HG03103 (cell line): ENCODE data around the gene ACTN1.

ENCODE experiments used
- ATAC-seq: cut with Tn5 transposase; IDR thresholded peaks from one replicate; pipeline ENCODE4 v1.9.1; 2021; ENCODE audit warnings: low read depth; ENCODE audit not compliant: unreplicated experiment

ACTN1 gene

DNA sequence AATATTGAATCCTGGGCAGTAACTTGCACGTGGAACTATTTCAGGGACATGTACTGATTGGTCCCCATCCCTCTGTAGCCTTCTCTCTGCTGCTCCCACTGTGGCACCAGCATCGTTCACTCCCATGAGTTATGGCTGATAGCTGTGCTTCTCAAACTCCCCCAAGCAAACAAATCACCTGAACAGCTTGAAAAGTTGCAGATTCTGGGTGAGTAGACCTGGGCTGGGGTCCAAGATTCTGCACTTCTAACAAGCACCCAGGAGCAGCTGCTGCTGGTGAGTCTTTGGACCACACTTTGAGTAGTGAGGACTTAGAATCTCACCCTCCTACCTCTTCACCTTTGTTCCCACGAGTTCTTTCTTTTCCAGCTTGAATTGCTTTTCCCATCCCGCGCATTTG, 136.8 kb downstream of the ACTN1 start:
- ATAC-seq: no peak

DNA sequence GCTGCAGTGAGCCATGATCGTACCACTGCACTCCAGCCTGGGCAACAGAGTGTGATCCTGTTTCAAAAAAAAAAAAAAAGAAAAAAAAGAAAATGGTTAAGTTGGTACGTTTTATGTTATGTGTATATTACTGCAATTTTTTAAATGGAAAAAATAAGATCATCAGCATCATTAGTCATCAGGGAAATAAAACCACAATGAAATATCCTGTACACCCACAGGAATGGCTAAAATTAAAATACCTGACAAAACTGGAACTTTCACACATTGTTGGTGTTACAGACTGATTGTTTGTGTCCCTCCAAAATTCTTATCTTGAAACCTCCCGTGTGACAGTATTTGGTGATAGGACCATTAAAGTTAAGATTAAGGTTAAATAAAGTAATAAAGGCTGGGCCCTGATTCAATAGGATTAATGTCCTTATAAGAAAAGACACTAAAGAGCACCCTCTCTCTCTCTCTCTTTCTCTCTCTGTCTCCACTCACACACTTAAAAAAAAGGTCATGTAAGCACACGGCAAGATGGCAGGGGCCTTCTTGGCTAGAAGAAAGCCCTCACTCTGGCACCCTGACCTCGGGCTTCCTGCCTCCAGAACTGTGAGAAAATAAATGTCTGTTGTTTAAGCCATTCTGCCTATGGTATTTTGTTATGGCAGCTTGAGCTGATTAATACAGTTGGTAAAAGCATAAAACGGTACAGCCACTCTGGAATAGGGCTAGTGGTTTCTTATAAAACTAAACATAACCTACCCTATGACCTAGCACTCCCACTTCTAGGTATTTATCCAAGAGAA, 137.9 kb downstream of the ACTN1 start:
- ATAC-seq: no peak

DNA sequence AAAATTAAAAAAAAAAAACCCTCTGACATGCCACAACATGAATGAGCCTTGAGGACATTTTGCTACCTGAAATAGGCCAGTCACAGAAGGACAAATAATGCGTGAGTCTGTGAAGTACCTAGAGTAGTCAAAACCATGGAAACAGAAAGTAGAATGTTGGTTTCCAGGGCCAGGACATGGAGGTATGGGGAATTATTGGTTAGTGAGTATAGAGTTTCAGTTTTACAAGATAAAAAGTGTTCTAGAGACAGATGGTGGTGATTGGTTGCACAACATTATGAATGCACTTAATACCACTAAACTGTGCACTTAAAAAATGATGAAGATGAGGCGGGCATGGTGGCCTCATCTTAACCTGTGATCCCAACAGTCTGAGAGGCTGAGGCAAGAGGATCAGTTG, 138.6 kb downstream of the ACTN1 start:
- no peak for ATAC-seq

DNA sequence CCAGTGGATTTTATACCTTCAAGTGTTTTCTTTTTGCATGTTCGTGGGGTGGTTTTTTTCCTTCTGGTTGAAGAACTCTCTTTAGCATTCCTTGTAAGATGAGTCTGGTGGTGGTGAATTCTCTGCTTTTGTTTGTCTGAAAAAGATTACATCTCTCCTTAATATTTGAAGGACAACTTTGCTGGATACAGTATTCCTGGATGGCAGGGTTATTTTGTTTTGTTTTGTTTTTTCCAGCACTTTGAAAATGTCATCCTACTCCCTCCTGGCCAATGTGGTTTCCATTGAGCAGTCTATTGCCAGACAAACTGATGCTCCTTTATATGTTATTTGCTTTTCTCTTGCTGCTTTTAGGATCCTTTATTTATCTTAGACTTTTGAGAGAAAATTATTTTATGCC, 143.0 kb downstream of the ACTN1 start:
- no peak for ATAC-seq

DNA sequence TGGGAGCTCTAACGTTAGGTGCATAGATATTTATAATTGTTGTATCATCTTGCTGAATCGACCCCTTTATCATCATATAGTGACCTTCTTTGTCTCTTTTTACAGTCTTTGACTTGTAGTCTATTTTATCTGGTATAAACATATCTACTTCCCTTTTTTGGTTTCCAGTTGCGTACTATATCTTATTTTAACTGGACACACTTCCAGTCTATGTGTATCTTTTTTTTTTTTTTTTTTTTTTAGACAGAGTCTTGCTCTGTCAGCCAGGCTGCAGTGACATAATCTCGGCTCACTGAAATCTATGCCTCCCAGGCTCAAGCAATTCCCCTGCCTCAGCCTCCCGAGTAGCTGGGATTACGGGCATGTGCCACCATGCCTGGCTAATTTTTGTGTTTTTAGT, 144.3 kb downstream of the ACTN1 start:
- ATAC-seq: no peak

DNA sequence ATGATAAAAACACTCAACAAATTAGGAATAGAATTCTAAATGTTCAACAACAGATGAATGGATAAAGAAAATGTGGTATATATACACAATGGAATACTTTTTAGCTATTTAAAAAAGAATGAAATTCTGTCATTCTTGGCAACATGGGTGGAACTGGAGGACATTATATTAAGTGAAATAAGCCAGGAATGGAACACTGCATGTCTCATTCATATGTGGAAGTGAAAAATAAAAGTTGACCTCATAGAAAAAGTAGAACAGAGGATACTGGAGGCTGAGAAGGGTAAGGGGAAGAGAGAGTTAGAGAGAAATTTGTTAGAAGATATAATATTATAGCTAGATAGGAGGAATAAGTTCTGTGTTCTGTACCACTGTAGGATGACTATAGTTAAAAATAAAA, 150.4 kb downstream of the ACTN1 start:
- no peak for ATAC-seq

DNA sequence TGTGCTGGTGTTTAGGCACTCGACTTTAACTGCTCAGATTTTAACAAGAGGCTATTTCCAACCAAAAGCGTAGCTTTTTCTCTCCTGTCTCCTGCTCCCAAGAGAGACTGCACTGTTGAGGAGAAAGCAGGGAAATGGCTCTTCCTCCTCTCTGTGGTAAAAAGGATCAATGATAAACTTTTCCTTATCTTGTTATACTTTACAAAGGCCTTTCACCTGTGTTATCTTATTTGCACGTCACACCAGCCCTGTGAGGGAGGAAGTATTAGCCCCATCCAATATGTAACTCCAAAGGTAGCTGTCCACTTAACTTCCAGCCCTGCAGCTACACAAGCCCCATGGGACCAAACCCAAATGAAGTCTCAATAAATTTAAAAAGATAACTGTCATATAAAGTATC, 153.4 kb downstream of the ACTN1 start:
- no peak for ATAC-seq

DNA sequence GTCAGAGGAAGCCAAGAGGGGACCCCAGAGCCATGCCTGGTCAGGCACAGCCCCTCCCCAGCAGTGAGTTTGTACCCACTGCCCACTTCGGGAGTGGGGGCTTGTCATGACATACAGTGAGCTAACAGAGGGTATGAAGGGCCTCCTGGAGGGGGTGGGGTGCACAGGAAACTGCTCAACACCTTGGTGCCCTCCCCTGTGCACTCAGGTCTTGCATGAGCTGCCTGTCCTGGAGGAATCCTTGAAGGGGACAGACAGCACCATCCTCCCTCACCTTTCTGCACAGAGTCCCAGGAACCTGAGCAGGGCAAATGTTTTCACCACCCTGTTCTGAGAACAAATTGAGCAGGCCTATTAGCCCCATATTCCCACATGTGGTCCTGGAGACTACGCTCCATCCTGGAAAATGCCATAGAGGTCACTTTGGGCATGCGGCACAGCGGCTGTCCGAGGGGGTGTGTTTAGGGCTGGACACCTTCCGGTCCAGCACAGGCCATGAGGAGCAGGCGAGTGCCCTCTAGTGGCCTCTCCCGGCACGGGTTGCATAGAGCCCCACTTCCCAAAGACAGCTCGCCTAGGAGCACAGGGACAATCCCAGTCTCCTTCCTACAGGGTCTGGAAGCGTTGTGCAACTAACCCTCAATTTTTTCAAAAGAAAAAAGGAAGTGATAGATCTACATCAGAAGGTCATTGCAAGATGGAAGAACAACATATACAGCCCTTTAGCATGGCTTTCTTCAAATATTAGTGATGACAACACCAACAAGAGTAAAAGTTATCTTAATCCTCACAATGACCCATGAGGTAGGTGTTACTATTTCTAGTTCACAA, 154.4 kb downstream of the ACTN1 start:
- no peak for ATAC-seq

DNA sequence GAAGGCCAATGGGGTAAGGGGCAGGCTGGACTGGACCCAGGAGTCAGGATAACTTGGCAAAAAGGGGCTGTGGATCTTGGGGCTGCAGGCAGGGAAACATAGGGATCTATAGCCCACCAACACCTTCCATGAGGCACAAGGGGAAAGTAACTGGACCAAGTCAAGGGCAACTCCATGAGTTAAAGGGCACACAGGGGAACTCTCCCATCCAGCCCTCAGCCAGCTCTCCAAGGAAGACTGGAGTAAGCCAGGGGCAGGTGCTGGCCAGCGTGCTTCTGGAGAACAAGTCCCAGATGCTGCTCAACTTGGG, 154.9 kb downstream of the ACTN1 start:
- no peak for ATAC-seq
